AG10803 (cell line): Measurements from ENCODE around the gene FOXO3.
"Not testable (repeated sequence)": the region's sequence is repeated elsewhere in the genome, so short reads cannot be mapped to it uniquely, and the experiment has no call there.

ENCODE experiments used
- DNase-seq: peaks from one replicate; pipeline ENCODE4 v3.0.0; 2010; ENCODE audit warnings: low read depth
- H3K4me3 ChIP-seq: 2 replicates; pipeline ENCODE4 v1.5.1; 2011; ENCODE audit warnings: mild to moderate bottlenecking, low read length, control low read depth
- TF ChIP-seq, protein P1 (sequence below): conservative IDR thresholded peaks from 2 replicates; pipeline ENCODE4 v1.5.1; 2011; ENCODE audit warnings: mild to moderate bottlenecking, low read length, control low read depth, inconsistent platforms

The FOXO3 gene

DNA sequence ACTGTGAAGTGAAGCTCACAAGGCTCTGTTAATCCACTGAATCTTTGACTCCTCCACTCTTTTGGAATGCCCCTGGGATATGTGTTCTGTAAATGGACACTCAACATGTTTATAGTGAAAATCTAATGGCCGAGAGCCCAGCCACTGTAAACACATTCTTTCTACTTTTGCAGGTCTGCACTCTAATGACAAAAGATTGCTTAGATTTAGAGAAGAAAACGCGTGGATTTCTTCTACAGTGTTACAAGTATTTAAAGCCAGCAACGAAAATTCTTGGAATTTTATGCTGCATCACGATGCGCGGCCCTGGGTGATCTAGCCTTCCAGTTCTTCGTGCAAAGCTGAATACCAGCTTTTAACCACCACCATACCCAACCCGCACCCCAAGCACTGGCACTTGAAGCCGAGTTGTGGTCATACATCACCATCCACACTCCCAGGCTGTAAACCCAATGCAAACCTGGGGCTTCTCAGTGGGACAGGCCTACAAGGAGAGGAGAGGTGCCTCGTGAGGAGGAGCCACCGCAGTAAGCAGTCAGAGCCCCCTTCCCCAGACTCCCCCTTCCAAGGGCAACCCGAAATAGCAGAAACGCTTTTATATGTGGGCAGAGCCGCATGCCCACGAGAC is 3.7 kb upstream of the FOXO3 start:
- DNase-seq = peak; percentile 34
- H3K4me3 ChIP-seq = peak overlapping the region; percentile 89
- TF ChIP-seq, protein P1, sequence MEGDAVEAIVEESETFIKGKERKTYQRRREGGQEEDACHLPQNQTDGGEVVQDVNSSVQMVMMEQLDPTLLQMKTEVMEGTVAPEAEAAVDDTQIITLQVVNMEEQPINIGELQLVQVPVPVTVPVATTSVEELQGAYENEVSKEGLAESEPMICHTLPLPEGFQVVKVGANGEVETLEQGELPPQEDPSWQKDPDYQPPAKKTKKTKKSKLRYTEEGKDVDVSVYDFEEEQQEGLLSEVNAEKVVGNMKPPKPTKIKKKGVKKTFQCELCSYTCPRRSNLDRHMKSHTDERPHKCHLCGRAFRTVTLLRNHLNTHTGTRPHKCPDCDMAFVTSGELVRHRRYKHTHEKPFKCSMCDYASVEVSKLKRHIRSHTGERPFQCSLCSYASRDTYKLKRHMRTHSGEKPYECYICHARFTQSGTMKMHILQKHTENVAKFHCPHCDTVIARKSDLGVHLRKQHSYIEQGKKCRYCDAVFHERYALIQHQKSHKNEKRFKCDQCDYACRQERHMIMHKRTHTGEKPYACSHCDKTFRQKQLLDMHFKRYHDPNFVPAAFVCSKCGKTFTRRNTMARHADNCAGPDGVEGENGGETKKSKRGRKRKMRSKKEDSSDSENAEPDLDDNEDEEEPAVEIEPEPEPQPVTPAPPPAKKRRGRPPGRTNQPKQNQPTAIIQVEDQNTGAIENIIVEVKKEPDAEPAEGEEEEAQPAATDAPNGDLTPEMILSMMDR = no peak

DNA sequence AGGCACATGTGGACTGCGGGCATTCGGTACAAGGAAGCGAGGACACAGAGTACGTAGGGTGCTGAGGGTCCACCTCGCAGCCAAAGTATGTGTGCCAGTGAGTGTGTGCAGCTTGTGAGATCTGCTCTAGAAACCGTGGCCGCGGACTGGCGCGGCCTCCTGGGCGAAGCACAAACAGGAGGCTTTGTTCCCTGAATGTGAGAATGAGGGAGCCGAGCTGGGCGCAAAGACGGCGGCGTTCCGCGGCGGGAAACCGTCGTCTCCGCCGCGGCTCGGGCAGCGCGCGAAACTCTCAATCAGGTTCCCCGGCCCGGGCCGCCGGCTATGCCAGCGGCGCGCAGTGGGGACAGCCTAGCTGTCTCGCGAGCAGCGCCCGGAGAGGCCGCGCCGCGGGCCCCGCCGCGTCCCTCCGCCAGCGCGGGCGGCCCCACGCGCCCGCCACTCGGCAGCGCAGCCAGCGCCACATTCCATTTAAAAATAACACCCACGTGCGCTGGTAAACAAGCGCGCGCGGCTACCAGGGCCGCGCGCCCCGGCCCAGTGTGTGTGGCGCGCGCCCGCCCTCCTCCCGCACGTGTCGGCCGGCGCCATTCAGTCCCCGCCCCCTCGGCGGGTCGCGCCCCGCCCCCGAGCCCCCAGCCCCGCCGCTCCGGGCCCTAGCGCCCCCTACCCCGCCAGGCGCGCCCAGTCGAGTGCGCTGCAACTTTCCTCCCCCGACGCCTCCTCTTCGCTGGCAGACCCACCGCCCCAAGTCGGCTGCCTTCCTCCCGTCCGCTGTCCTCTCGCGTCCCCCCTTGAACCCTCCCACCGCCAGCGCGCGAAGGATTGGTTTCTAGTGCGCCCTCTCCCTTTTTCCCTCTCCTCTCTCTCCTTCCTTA is 3.0 kb upstream of the FOXO3 start:
- peak; percentile 71 for DNase-seq
- H3K4me3 ChIP-seq = peak overlapping the region; percentile 89
- TF ChIP-seq, protein P1 = no peak

DNA sequence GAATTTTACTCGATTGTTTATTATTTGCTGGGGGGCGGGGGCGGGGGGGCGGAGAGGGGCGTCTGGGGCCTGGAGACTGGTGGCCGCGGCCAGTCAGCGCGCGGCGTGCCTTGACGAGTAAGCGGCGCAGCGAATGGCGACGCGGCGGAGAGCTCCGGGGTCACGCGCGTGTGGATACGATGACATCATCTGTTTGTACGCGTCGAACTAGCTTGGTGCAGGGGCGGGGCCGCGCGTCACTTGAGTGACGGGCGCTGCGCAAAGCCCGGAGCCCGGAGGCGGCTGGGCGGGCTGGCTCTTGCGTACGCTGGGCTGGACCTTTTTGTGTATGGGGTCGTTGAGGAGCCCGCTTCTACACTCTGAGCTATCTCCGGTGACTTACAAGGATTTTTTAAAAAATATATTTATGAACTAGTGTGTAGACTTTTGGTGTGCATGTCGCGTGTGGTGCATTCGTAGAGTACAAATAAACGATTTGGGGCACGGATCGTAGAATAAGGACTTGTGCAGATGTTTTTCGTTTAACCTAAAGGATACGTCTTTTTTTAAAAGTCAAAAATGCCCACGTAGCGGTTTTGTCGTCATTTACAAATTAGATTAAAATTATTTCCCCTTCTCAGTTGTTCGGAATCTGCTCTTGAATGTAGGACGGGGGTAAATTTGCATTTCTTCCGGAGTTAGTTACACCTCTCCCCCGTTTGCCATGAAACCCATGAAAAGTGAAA is 2.2 kb upstream of the FOXO3 start:
- peak overlapping the region; percentile 89 for H3K4me3 ChIP-seq
- TF ChIP-seq, protein P1 = no peak
- peak; percentile 99 for DNase-seq

DNA sequence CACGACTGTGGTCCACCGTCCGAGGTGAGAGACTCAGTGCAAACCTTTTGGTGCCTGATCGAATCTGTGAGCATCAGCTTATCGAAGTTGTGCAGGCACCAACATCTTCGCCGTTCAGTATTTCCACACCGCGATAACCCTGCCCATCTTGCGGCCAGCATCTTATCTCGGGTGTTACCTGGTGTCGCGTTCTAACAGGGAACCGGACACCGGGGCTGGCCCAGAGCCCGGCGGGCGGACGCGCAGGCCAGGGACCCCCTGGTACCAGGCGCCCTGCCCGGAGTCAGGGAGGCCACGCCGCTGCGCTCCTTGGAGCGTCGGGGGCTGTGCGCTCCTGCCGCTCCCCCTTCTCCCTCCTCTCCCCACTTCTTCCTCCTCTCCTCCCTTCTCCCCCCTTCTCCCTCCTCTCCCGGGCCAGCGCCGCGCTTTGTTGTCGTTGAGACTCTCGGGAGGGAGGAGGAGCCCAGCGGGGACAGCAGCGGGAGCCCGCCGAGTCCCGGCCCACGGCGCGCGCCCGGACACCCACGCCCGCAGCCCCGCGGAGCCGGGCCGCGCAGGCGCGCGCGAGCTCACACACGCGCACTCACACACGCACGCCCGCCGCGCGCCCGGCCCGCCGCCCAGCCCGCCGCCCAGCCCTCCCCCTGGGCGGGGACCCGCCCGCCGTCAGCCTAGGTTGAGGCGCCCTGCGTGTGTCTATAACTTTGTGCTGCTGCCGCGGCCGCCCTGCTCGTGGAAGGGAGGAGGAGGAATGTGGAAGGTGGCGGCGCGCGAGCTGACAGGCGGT is 1.4 kb upstream of the FOXO3 start:
- peak overlapping the region; percentile 81 for H3K4me3 ChIP-seq
- TF ChIP-seq, protein P1 = no peak
- peak; percentile 91 for DNase-seq

DNA sequence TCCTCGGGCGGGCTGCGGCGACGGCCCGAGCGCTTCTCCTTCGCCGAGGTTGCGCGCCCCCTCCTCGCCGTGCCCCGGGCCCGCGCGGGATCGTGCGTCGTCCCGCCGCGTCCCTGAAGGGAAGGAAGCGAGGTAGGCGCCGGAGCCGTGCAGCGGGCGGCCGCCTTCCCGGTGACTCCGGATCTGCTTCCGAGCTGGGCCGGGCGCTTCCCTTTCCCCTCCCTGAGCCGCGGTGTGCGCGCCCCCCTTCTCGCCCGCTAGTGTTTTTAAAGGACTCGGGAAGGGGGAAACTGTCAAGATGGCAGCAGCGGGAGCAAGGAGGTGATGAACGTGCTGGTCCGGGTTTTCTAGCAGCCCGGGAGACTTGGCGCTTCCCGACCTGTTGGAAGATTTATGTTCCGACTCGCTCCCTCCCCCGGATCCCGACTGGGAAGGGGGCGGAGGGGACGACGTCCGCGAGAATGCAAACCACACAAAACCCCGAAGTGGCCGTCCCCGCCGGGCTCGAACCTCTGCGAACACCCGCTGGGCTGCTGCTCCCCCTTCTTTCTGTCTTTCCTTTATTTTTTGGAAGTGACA is 744 bp upstream of the FOXO3 start:
- peak overlapping the region; percentile 81 for H3K4me3 ChIP-seq
- peak; percentile 81 for DNase-seq
- TF ChIP-seq, protein P1 = no peak

DNA sequence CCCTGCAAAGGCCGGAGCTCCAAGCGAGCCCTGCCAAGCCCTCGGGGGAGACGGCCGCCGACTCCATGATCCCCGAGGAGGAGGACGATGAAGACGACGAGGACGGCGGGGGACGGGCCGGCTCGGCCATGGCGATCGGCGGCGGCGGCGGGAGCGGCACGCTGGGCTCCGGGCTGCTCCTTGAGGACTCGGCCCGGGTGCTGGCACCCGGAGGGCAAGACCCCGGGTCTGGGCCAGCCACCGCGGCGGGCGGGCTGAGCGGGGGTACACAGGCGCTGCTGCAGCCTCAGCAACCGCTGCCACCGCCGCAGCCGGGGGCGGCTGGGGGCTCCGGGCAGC is 561 bp downstream of the FOXO3 start:
- peak overlapping the region; percentile 89 for H3K4me3 ChIP-seq
- not testable (repeated sequence) for DNase-seq
